Measurements from ENCODE around the gene TNC. TPM values are rescaled to one million over a fixed set of nuclear protein-coding genes. Genes with fewer than 3 reads are reported as not detected.
A peak's percentile ranks its signal among the peaks of the same experiment; 100 is the strongest.

Gene TNC
- total and polyA plus RNA-seq, 2 experiments from 2014 or later: 12.7 to 20.9 TPM

GRCh38 chr9:115115924-115116323 is 2.0 kb downstream of the TNC start:
- Histone ChIP-seq H3K79me2 (no peaks in the 10 kb centered on the region), H3K4me1 (ENCODE audit: insufficient read depth) (peaks cover 15% of the 10 kb centered on the region), H3K9me2 (replicated peaks; ENCODE audit: insufficient read depth) (no peaks in the 10 kb centered on the region), H3K9me3 (ENCODE audit: low read depth) (no peaks in the 10 kb centered on the region), H3K4me2 (peak overlapping the region; percentile 88), H2AFZ (no peak overlapping the region), H3K27ac (no peak overlapping the region), H3K4me3 (no peak overlapping the region), H3K36me3 (replicated peaks; ENCODE audit: insufficient read depth, low read depth) (no peaks in the 10 kb centered on the region), H4K20me1 (ENCODE audit: insufficient read depth, poor library complexity, severe bottlenecking) (no peaks in the 10 kb centered on the region), H3K27me3 (peaks cover 26% of the 10 kb centered on the region)
- DNase-seq (ENCODE audit: low spot score): no peak
- TF ChIP-seq EZH2phosphoT487 (IDR thresholded peaks at IDR 0.05; ENCODE audit: low read depth, severe bottlenecking, unreplicated experiment): no peak
- no peak for TF ChIP-seq CTCF (IDR thresholded peaks at IDR 0.05; ENCODE audit: poor library complexity)
- TF ChIP-seq EZH2 (IDR thresholded peaks at IDR 0.05; ENCODE audit: borderline replicate concordance): no peak
- WGBS (ENCODE audit: low lambda C conversion rate, missing lambda C conversion rate): 31% methylated on average over 1 of the region's 1 CpG

GRCh38 chr9:115115117-115115880 is 2.7 kb downstream of the TNC start:
- Histone ChIP-seq H2AFZ (no peak overlapping the region), H4K20me1 (ENCODE audit: insufficient read depth, poor library complexity, severe bottlenecking) (no peaks in the 10 kb centered on the region), H3K9me2 (replicated peaks; ENCODE audit: insufficient read depth) (no peaks in the 10 kb centered on the region), H3K79me2 (no peaks in the 10 kb centered on the region), H3K36me3 (replicated peaks; ENCODE audit: insufficient read depth, low read depth) (no peaks in the 10 kb centered on the region), H3K9me3 (ENCODE audit: low read depth) (no peaks in the 10 kb centered on the region), H3K27me3 (peaks cover 22% of the 10 kb centered on the region), H3K27ac (no peak overlapping the region), H3K4me2 (peak overlapping the region; percentile 88), H3K4me3 (no peak overlapping the region), H3K4me1 (ENCODE audit: insufficient read depth) (peaks cover 15% of the 10 kb centered on the region)
- TF ChIP-seq CTCF (IDR thresholded peaks at IDR 0.05; ENCODE audit: poor library complexity): no peak
- no peak for TF ChIP-seq EZH2phosphoT487 (IDR thresholded peaks at IDR 0.05; ENCODE audit: low read depth, severe bottlenecking, unreplicated experiment)
- TF ChIP-seq EZH2 (IDR thresholded peaks at IDR 0.05; ENCODE audit: borderline replicate concordance): no peak
- no peak for DNase-seq (ENCODE audit: low spot score)
- WGBS (ENCODE audit: low lambda C conversion rate, missing lambda C conversion rate): 64% methylated on average over 2 of the region's 2 CpGs

GRCh38 chr9:115114546-115114945 is 3.4 kb downstream of the TNC start:
- Histone ChIP-seq H4K20me1 (ENCODE audit: insufficient read depth, poor library complexity, severe bottlenecking) (no peaks in the 10 kb centered on the region), H3K4me3 (no peak overlapping the region), H3K4me2 (no peak overlapping the region), H3K79me2 (no peaks in the 10 kb centered on the region), H2AFZ (no peak overlapping the region), H3K27ac (no peak overlapping the region), H3K27me3 (peaks cover 22% of the 10 kb centered on the region), H3K9me3 (ENCODE audit: low read depth) (no peaks in the 10 kb centered on the region), H3K9me2 (replicated peaks; ENCODE audit: insufficient read depth) (no peaks in the 10 kb centered on the region), H3K36me3 (replicated peaks; ENCODE audit: insufficient read depth, low read depth) (no peaks in the 10 kb centered on the region), H3K4me1 (ENCODE audit: insufficient read depth) (peaks cover 15% of the 10 kb centered on the region)
- WGBS (ENCODE audit: low lambda C conversion rate, missing lambda C conversion rate): 63% methylated on average over 2 of the region's 2 CpGs
- DNase-seq (ENCODE audit: low spot score): no peak
- TF ChIP-seq CTCF (IDR thresholded peaks at IDR 0.05; ENCODE audit: poor library complexity) (no peak), EZH2 (IDR thresholded peaks at IDR 0.05; ENCODE audit: borderline replicate concordance) (no peak), EZH2phosphoT487 (IDR thresholded peaks at IDR 0.05; ENCODE audit: low read depth, severe bottlenecking, unreplicated experiment) (no peak)
